ENCODE measurements around the gene BARHL2.
A peak's percentile ranks its signal among the peaks of the same experiment; 100 is the strongest.

BARHL2 gene

GRCh38 chr1:90716552-90717355, at the start of gene BARHL2:
TSS of gene BARHL2 (minus strand) at chr1:90717302. CDS start at chr1:90717195, 107 bp downstream.
- peak within 1 kb of the TSS; percentile 42 for H3K4me3 ChIP-seq (ENCODE audit: low read length)
- no peak for TF ChIP-seq CTCF (conservative IDR thresholded peaks at IDR 0.05; ENCODE audit: low read depth, low read length)
- no peak for DNase-seq (ENCODE audit: low read depth)

GRCh38 chr1:90763930-90764329, 46.8 kb upstream of the BARHL2 start:
- no peak for TF ChIP-seq CTCF (conservative IDR thresholded peaks at IDR 0.05; ENCODE audit: low read depth, low read length)
- no peak overlapping the region for H3K4me3 ChIP-seq (ENCODE audit: low read length)
- no peak for DNase-seq (ENCODE audit: low read depth)

GRCh38 chr1:90763506-90763905, 46.4 kb upstream of the BARHL2 start:
- H3K4me3 ChIP-seq (ENCODE audit: low read length) = no peak overlapping the region
- TF ChIP-seq CTCF (conservative IDR thresholded peaks at IDR 0.05; ENCODE audit: low read depth, low read length) = no peak
- no peak for DNase-seq (ENCODE audit: low read depth)

- H3K4me3 ChIP-seq (ENCODE audit: low read length) = no peak overlapping the region
- no peak for TF ChIP-seq CTCF (conservative IDR thresholded peaks at IDR 0.05; ENCODE audit: low read depth, low read length)
- no peak for DNase-seq (ENCODE audit: low read depth)
These were observed 44.9 kb upstream of the BARHL2 start for GRCh38 chr1:90761781-90762589.

- H3K4me3 ChIP-seq (ENCODE audit: low read length) = no peak overlapping the region
- no peak for TF ChIP-seq CTCF (conservative IDR thresholded peaks at IDR 0.05; ENCODE audit: low read depth, low read length)
- no peak for DNase-seq (ENCODE audit: low read depth)
These were observed 44.1 kb upstream of the BARHL2 start for GRCh38 chr1:90761156-90761555.

- TF ChIP-seq CTCF (conservative IDR thresholded peaks at IDR 0.05; ENCODE audit: low read depth, low read length) = no peak
- no peak for DNase-seq (ENCODE audit: low read depth)
- H3K4me3 ChIP-seq (ENCODE audit: low read length) = no peak overlapping the region
These were observed 36.5 kb upstream of the BARHL2 start for GRCh38 chr1:90753556-90753955.

Measured in retinal pigment epithelial cell (primary cell).